ENCODE data around the gene SGIP1.

GRCh38 chr1:66599346-66599745 is 65.4 kb downstream of the SGIP1 start:
- TF ChIP-seq CTCF (IDR thresholded peaks at IDR 0.05) (no peak), USF2 (IDR thresholded peaks at IDR 0.05; ENCODE audit: borderline replicate concordance, low read depth, low read length) (no peak), EP300 (IDR thresholded peaks at IDR 0.05; ENCODE audit: borderline replicate concordance in 1 of 2, low read depth in 1 of 2, low read length in 1 of 2) (no peak), JUND (IDR thresholded peaks at IDR 0.05) (no peak), CHD2 (IDR thresholded peaks at IDR 0.05; ENCODE audit: low read length, partially characterized antibody) (no peak), SIN3A (IDR thresholded peaks at IDR 0.05; ENCODE audit: borderline replicate concordance, low read depth, low read length) (no peak), ZBTB33 (IDR thresholded peaks at IDR 0.05; ENCODE audit: borderline replicate concordance, low read depth) (no peak), NFIC (IDR thresholded peaks at IDR 0.05; ENCODE audit: borderline replicate concordance) (no peak), GATA2 (CRISPR knock-in tag; IDR thresholded peaks at IDR 0.05) (no peak)

Data from SK-N-SH (cell line).